Measurements from ENCODE around the gene KLHL21. TPM values are rescaled to one million over a fixed set of nuclear protein-coding genes. Genes with fewer than 3 reads are reported as not detected.

Gene KLHL21
- polyA plus RNA-seq, 1 donor, result 45.8 TPM

DNA sequence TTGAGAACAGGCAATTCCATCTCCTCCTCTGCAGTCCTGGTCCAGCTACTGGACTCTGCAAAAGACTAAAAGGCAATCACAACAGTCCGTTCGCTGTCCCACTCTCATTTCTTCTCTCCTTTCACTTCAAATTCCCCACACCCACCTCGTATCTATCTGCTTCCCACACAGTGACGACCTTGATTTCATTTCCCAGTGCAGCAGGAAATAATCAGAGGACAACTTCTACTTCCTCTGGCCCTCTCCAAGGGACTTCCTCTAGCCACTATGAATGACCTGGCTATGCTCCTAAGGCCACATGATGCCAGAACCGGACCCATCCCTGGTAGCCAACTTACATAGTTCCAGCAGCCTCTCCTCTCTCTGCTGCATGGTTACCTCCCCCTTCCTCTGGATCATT lies 56.3 kb downstream of the KLHL21 start:
- no peak for DNase-seq

DNA sequence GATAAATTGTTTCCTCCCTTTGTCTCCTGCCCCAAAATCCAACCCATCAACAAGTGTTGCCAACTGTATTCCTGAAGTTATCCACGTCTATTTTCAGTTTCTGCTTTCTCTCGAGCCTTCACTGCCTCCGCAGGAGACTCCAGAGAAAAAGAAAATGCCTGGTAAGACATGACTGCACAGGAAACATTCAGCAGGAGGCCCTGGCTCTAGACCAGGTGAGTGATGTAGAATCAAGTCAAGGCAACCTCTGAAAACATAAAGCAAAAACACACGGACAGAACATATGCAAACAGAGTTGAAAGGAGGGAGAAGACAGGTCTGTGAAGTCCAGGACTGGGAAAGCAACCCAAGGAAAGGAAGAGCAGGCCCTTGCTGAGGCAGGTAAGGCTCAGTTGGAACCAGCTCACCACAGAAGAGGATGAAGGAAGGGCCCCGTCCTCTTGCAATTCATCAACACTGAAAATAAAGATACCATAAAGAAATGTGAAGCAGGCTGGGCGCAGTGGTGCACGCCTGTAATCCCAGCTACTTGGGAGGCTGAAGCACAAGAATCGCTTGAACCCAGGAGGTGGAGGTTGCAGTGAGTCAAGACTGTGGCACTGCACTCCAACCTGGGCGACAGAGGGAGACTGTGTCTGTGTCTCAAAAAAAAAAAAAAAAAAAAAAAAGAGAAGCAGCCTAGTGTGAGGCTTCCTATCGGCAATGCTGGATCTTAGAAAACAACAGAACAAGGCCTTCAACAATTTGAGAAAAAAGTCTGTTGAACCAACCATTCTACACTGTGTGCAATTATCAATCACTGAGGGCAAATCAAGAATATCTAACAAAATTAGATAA lies 57.2 kb downstream of the KLHL21 start:
- DNase-seq, result no peak

- no peak for DNase-seq
Observed at GRCh38 chr1:6544831-6545230, 57.8 kb downstream of the KLHL21 start.

Other genes with a start within 250 kb of the KLHL21 start
- 17.7 TPM for gene ACOT7, start 209.1 kb downstream of the KLHL21 start, polyA plus RNA-seq (ENCODE audit: insufficient read length)
- 0.21 TPM for gene HES2, start 182.9 kb downstream of the KLHL21 start, polyA plus RNA-seq (ENCODE audit: insufficient read length)
- gene ESPN, start 178.1 kb downstream of the KLHL21 start, polyA plus RNA-seq (ENCODE audit: insufficient read length), result 1.5 TPM
- gene TNFRSF25, start 136.7 kb downstream of the KLHL21 start, polyA plus RNA-seq (ENCODE audit: insufficient read length), result 14.7 TPM
- gene PLEKHG5, start 111.2 kb downstream of the KLHL21 start, polyA plus RNA-seq (ENCODE audit: insufficient read length), result 14.4 TPM
- gene NOL9, start 48.4 kb downstream of the KLHL21 start, polyA plus RNA-seq (ENCODE audit: insufficient read length), result 19.5 TPM
- gene TAS1R1, start 47.6 kb downstream of the KLHL21 start, polyA plus RNA-seq (ENCODE audit: insufficient read length), result 9.5 TPM
- 25.3 TPM for gene ZBTB48, start 22.9 kb downstream of the KLHL21 start, polyA plus RNA-seq (ENCODE audit: insufficient read length)
- gene PHF13, start 10.9 kb upstream of the KLHL21 start, polyA plus RNA-seq (ENCODE audit: insufficient read length), result 21.9 TPM
- 21.3 TPM for gene THAP3, start 22.0 kb upstream of the KLHL21 start, polyA plus RNA-seq (ENCODE audit: insufficient read length)
- gene DNAJC11, start 98.9 kb upstream of the KLHL21 start, polyA plus RNA-seq (ENCODE audit: insufficient read length), result 41.1 TPM
- gene CAMTA1, start 182.6 kb upstream of the KLHL21 start, polyA plus RNA-seq (ENCODE audit: insufficient read length), result 39.5 TPM